ENCODE results near the gene RNU1-3.
"Not testable (repeated sequence)": the region's sequence is repeated elsewhere in the genome, so short reads cannot be mapped to it uniquely, and the experiment has no call there.

Gene RNU1-3

GRCh38 chr1:16639091-16640031 is 27.4 kb downstream of the RNU1-3 start:
- not testable (repeated sequence) for DNase-seq (ENCODE audit: low read depth in 1 of 2, low spot score in 1 of 2)

DNA sequence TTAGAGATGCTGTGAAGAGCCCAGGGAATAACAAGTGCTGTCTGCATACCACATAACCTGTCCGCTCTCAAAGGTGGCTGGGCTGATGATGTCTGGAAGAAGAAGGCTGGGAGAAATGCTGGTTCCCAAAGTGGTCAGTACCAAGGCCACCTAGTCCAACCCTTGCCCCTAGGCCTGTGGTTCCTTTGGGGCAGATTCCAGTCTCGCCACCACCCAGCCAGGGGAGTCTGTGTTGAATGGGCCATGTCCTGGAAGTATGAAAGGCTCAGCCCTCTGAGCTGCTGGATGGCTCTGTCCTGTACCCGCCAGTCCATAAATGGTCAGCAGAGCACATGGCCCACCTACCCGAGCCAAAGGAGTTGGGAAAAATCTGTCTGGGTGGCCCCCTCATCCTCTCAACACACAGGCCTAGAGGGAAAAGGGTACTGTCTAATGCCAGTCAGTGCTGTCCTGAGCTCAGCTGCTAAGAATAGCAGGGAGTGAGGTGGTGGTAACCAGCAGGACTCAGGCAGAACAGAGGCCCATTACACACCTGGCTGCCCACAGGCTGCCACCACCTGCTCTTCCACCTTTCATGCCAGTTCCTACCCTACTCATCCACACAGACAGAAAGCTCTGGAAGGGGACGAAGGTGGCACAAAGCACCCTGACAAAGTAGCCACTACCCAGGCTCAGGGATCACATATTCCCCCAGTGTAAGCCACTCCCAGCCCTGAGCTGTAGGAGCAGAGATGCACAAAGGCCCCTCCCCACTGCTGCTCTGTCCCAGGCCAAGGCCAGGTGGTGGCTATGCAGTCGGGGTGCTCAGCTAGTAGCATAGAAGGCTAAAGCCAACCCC is 28.6 kb downstream of the RNU1-3 start:
- DNase-seq (ENCODE audit: low read depth in 1 of 2, low spot score in 1 of 2), result not testable (repeated sequence)

- DNase-seq (ENCODE audit: low read depth in 1 of 2, low spot score in 1 of 2), result not testable (repeated sequence)
Observed at GRCh38 chr1:16636551-16637195, 30.1 kb downstream of the RNU1-3 start.

DNA sequence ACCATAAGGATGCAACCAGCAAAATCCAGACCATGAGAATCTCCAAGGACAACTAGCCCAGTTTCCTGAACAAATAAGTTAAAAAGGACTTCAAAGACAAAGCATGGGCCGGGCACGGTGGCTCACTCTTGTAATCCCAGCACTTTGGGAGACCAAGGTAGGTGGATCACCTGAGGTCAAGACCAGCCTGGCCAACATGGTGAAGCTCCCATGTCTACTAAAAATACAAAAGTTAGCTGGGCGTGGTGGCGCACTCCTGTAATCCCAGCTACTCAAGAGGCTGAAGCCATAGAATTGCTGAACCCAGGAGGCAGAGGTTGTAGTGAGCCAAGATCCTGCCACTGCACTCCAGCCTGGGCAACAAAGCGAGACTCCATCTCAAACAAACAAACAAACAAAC is 30.8 kb downstream of the RNU1-3 start:
- not testable (repeated sequence) for DNase-seq (ENCODE audit: low read depth in 1 of 2, low spot score in 1 of 2)

- not testable (repeated sequence) for DNase-seq (ENCODE audit: low read depth in 1 of 2, low spot score in 1 of 2)
Observed at GRCh38 chr1:16633540-16634282, 33.0 kb downstream of the RNU1-3 start.

- DNase-seq (ENCODE audit: low read depth in 1 of 2, low spot score in 1 of 2), result not testable (repeated sequence)
Observed at GRCh38 chr1:16632044-16632850, 34.5 kb downstream of the RNU1-3 start.

DNA sequence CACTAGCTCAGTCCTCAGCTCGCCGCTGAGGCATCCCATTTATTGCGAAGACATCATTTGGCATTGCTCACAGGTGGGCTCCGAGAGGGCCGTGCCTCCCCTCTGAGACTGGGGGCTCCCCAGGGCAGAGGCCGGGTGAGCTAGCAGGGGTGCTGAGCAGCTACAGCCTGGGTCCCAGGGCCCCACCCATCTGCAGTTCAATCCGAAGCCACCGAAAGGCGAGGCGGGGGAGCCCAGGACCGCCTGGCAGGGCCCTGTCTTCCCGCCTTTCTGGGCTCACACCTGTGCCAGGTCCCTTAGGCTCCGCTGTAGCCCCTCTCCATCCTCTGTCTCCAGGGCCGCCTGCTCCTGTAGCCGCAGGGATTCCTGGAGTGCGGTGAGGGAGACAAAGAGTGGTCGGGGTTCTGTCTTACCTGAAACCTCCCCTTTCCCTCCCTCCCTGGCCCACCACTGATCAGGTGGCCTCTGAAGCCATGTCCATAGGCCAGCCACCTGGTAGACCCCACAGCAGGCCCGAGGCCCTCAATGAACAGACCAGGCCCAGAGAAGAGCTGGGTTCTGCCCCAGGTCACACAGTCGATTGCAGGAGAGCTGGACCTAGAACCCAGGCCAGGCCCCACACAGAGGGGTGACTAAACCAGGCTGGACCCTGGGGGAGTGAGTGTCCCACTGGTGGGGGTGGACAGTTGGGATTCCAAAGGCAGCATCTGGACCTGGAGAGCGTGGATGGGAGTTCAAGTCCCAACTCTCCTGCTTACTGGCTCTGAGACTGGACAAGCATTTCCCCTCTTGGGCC is 35.3 kb downstream of the RNU1-3 start:
- DNase-seq (ENCODE audit: low read depth in 1 of 2, low spot score in 1 of 2), result no peak

- no peak for DNase-seq (ENCODE audit: low read depth in 1 of 2, low spot score in 1 of 2)
Observed at GRCh38 chr1:16630661-16631247, 36.0 kb downstream of the RNU1-3 start.

DNA sequence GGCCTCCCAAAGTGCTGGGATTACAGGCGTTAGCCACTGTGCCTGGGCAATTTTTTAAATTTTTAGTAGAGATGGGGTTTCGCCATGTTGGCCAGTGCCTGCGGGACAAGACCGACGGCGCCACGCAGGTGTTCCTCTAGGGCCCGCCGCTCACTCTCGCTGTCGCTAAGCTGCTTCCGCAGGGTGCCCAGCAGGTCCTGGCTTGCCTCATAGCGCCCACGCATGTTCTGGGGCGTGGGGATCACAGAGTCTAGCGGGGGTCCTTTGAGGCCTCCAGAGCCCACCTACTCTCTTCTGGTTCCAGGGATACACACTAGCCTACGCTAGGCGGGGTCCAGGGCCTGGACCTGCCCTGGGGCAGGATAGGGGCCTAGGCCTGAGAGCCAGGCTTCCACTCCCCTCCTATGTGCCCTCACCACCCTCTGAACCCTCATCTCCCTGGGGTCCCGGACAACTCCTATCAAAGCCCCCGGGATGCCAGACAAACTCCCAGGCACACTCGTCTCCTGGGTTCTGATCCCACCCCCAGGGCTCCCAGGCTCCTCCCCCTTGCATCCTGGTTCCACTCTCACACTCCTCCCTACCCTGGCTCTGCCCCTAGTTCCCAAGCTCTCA is 36.7 kb downstream of the RNU1-3 start:
- DNase-seq (ENCODE audit: low read depth in 1 of 2, low spot score in 1 of 2), result not testable (repeated sequence)

DNA sequence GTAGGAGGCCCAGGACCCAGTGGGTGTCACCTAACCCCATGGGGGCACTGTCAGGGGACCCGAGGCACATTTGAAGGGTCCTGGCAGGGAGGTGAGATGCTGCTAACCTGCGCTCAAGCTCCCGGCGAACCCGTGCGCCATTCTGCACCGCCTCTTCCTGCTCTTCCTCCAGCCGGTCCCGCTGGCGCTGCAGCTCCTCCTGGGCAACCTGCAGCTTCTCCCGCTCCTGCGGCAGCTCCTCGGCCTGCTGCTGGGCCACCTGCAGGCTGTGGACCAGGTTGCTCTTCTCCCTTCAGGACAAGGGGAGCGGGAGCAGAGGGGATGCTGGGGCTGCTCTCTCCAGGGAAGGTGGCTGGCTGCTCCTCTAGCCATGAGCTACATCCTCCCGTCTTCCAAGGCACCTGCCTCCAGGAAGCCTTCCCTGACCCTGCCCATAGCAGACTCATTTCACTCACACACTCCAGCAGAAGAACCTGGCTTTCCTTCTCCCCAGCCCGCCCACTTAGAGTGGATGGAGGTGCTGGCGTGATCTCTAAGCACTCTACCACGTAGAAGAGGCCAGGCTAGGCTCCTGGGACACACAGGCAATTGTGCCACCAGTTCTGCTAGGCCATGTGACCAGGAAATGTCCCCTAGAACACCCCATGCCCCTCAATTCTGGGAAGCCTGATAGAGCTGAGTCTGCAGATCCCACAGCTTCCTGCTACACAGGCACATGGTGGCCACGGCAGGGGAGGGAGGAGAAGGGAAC is 38.2 kb downstream of the RNU1-3 start:
- DNase-seq (ENCODE audit: low read depth in 1 of 2, low spot score in 1 of 2), result no peak

DNA sequence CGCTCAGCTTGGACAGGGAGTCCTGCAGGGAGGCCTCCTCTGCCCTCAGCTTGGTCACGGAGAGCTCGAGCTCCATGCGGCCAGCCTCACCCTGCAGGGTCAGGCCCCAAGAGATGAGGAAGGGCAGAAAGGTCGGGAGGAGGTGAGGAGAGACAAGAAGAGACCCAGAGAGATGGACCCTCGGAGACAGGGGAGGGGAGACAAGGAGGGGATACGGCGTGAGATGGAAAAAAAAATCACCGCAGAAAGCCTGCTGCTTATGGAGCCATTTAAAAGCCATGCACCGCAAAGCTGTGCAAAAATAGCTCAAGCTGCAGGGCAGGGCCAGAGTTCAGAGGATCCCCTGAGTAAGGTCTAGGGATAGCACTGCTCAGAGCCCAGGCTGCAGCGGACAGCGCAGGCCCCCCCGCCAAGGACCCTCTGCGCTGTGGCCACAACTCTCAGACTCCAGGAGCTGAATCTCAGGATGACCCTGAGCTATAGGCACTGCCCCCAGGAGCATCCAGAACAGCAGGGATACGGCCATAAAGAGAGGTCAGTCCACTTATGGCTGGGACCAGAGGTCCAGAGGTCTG is 40.3 kb downstream of the RNU1-3 start:
- DNase-seq (ENCODE audit: low read depth in 1 of 2, low spot score in 1 of 2), result not testable (repeated sequence)

DNA sequence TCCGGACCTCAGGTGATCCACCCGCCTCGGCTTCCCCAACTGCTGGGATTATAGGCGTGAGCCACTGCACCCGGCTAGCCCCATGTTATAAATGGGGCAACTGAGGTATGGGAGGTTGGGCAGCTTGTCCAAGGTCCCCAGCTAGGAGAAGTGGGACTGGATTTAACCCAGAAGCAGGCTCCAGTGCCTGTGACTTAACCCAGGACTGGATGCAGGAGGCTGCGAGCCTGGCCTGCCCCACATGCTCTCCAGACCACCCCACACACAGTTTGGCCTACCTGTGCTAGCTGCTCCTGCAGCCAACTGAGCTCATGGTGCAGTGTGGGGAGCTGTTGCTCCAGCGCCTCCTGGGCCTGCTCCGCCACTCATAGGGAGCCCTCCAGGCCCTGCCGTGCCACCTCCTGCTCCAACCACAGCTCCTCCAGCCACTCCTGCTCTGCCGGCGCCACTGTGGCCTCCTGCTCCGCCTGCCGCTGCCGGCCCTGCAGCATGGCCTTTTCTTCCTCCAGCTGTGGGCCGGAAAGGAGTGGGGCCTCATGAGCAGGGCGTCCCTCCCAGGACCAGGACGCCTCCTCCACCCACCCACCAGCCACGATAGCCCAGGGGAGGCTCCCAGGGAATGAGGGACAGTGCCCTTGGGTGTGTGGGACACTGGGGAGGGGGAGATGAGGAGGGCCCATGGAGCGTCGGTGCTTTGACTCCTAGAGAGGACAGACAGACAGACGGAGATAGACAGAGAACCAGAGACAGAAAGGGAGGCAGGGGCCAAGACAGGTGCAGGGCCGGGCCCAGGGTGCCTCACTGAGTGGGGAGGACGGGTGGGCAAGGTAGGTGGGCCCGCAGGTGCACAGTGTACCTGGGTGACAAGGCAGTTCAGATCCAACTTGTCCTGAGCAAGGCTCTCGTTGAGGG is 41.0 kb downstream of the RNU1-3 start:
- DNase-seq (ENCODE audit: low read depth in 1 of 2, low spot score in 1 of 2), result no peak

DNA sequence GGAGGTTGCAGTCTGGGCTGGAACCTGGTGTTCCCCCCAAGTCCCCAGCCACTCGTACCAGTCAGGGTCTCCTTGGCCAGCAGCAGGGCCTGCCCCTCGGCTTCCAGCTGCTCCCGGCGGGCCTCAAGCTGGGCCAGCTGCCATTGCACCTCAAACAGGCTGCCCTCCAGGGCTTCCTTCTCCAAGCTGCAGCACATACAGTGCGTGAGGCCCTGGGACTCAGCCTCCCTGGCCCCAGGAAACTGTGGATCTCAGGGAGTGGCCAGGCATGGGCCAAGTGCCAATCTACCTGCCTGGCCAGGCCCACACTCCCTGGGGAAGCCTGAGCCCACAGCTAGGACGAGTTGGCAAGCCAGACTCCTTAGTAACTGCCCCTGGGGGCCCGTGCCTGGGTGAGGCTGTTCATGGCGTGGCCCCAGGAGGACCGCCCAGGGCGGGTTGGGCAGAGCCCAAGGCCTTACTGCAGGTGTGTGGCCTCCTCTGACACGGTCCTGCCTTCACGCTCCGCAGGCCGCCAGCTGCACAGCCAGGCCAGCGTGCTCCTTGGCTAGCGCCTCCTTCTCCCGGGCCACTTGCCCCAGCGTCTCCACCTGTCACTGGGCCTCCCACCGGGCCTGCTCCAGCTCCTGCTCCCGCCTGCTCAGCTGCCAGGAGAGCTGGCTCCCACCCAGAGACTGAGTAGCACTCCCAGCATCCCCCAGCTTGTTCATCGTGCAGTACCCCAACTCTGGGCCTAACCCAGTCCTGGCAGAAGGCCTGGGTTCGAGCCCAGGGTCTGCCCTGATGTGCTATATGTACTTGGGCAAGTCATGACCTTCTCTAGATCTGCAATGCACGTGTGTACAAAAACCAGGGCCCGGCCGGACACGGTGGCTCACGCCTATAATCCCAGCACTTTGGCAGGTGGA is 42.7 kb downstream of the RNU1-3 start:
- not testable (repeated sequence) for DNase-seq (ENCODE audit: low read depth in 1 of 2, low spot score in 1 of 2)

DNA sequence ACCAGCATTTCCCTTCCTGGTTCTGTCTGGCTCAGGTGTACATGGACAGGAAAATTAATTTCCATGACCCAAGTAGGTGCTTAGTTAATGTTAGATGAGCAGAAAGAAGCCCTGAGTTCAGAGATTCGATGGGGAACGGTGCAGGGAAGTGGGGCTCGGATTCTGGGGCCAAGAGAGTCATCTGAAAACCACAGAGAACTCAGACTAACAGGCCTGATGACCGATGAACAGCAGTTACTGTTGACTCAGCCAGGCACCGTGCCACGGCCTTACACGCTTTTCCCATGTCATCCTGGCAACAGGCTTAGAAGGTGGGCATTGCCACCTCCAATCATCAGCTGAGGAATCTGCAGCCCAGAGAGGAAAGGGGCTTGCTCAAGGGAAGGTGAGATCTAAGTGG is 43.4 kb downstream of the RNU1-3 start:
- DNase-seq (ENCODE audit: low read depth in 1 of 2, low spot score in 1 of 2), result not testable (repeated sequence)

DNA sequence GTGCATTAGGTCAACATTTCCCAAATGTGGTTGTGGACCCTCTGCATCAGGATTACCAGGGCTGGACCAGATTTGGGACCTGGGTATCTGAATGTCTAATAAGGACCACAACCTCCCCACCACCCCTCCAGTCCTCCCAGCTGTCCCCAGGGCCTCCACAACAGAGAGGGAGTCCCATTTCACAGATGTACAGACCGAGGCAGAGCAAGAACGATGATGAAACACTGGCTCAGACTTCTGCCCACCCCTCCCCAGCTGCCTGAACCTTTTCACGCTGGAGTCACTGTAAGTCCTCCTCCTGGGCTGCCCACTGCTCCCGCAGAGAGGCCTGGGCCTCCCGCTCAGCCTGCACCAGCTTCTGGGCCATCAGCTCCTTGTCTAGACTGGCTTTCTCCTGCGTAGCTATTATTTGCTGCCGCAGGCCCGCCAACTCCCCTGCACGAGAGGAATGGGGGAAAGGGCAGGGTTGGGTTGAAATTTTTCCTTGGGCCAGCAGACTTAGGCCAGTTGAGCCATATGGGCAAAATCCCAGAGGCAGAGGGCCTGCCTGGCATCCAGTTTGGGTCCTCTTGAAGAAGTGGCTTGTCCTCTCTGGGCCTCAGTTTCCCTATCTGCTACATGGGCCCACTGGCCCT is 45.0 kb downstream of the RNU1-3 start:
- DNase-seq (ENCODE audit: low read depth in 1 of 2, low spot score in 1 of 2), result not testable (repeated sequence)
